H9 (cell line): ENCODE results near the gene ROBO1. TPM values are rescaled to one million over a fixed set of nuclear protein-coding genes. Genes with fewer than 3 reads are reported as not detected.

Experiments
- DNase-seq: peaks from one replicate; pipeline ENCODE4 v3.0.0-alpha.2; 2017
- H2AFZ ChIP-seq: one replicate; pipeline ENCODE4 v1.6.1; 2013; ENCODE audit warnings: mild to moderate bottlenecking, low read length, control low read depth, moderate library complexity
- H2AK5ac ChIP-seq: 2 replicates; pipeline ENCODE4 v1.6.1; 2013; ENCODE audit warnings: low read length, control low read depth, mixed read lengths; ENCODE audit not compliant: insufficient read length
- H2BK120ac ChIP-seq: one replicate; pipeline ENCODE4 v1.6.1; 2013; ENCODE audit warnings: low read depth, mild to moderate bottlenecking, low read length, control low read depth, inconsistent platforms; ENCODE audit not compliant: poor library complexity, severe bottlenecking
- H2BK12ac ChIP-seq: 2 replicates; pipeline ENCODE4 v1.6.1; 2013; ENCODE audit warnings: low read length, control low read depth, mixed read lengths, low read depth; ENCODE audit not compliant: insufficient read length
- H2BK15ac ChIP-seq: 2 replicates; pipeline ENCODE4 v1.6.1; 2013; ENCODE audit warnings: low read depth, low read length, control low read depth
- H2BK20ac ChIP-seq: one replicate; pipeline ENCODE4 v1.6.1; 2013; ENCODE audit warnings: low read depth, mild to moderate bottlenecking, low read length, control low read depth, inconsistent platforms; ENCODE audit not compliant: poor library complexity, severe bottlenecking
- H2BK5ac ChIP-seq: 2 replicates; pipeline ENCODE4 v1.6.1; 2013; ENCODE audit warnings: low read length, control low read depth, mixed read lengths; ENCODE audit not compliant: insufficient read length
- H3K14ac ChIP-seq: 2 replicates; pipeline ENCODE4 v1.6.1; 2013; ENCODE audit warnings: low read length, control low read depth; ENCODE audit not compliant: insufficient read depth
- H3K18ac ChIP-seq: 2 replicates; pipeline ENCODE4 v1.6.1; 2013; ENCODE audit warnings: low read depth, mild to moderate bottlenecking, mixed read lengths, low read length, control low read depth; ENCODE audit not compliant: insufficient read length
- H3K23ac ChIP-seq: 2 replicates; pipeline ENCODE4 v1.6.1; 2013; ENCODE audit warnings: low read length, control low read depth, mixed read lengths, low read depth; ENCODE audit not compliant: insufficient read length
- H3K23me2 ChIP-seq: 2 replicates; pipeline ENCODE4 v1.6.1; 2013; ENCODE audit warnings: low read depth, mild to moderate bottlenecking, mixed read lengths, low read length, control low read depth; ENCODE audit not compliant: insufficient read length, poor library complexity, severe bottlenecking
- H3K27ac ChIP-seq: 2 replicates; pipeline ENCODE4 v1.5.1; 2013; ENCODE audit warnings: low read length, control low read depth, mixed read lengths, low read depth; ENCODE audit not compliant: insufficient read length
- H3K27me3 ChIP-seq: 2 replicates; pipeline ENCODE4 v1.6.1; 2013; ENCODE audit warnings: low read length, control low read depth, inconsistent platforms; ENCODE audit not compliant: insufficient read depth
- H3K4ac ChIP-seq: 2 replicates; pipeline ENCODE4 v1.6.1; 2013; ENCODE audit warnings: low read depth, mild to moderate bottlenecking, control low read depth, inconsistent platforms, low read length, moderate library complexity
- H3K4me1 ChIP-seq: 2 replicates; pipeline ENCODE4 v1.6.1; 2013; ENCODE audit warnings: low read length, control low read depth, inconsistent platforms; ENCODE audit not compliant: insufficient read depth
- H3K4me2 ChIP-seq: 2 replicates; pipeline ENCODE4 v1.6.1; 2013; ENCODE audit warnings: low read length, control low read depth, mixed read lengths; ENCODE audit not compliant: insufficient read length, insufficient read depth
- H3K56ac ChIP-seq: 2 replicates; pipeline ENCODE4 v1.6.1; 2013; ENCODE audit warnings: low read depth, mild to moderate bottlenecking, mixed read lengths, low read length, control low read depth; ENCODE audit not compliant: insufficient read length
- H3K79me1 ChIP-seq: 2 replicates; pipeline ENCODE4 v1.6.1; 2013; ENCODE audit warnings: low read depth, mild to moderate bottlenecking, moderate library complexity, low read length, control low read depth, inconsistent platforms; ENCODE audit not compliant: insufficient read depth, poor library complexity, severe bottlenecking
- H3K79me2 ChIP-seq: 2 replicates; pipeline ENCODE4 v1.6.1; 2013; ENCODE audit warnings: low read length, control low read depth, inconsistent platforms; ENCODE audit not compliant: insufficient read depth
- H3K9ac ChIP-seq: 2 replicates; pipeline ENCODE4 v1.6.1; 2013; ENCODE audit warnings: low read length, control low read depth, mixed read lengths; ENCODE audit not compliant: insufficient read length; ENCODE audit errors: extremely low read depth
- H3K9me3 ChIP-seq: one replicate; pipeline ENCODE4 v1.6.1; 2013; ENCODE audit warnings: low read depth, low read length, inconsistent platforms; ENCODE audit not compliant: control insufficient read depth
- H3T11ph ChIP-seq: one replicate; pipeline ENCODE4 v1.6.1; 2013; ENCODE audit warnings: mild to moderate bottlenecking, low read length, control low read depth, inconsistent platforms
- H4K20me1 ChIP-seq: one replicate; pipeline ENCODE4 v1.6.1; 2013; ENCODE audit not compliant: control insufficient read depth, insufficient read length, insufficient read depth
- H4K5ac ChIP-seq: 2 replicates; pipeline ENCODE4 v1.6.1; 2013; ENCODE audit warnings: low read depth, mild to moderate bottlenecking, mixed read lengths, low read length, control low read depth; ENCODE audit not compliant: insufficient read length
- H4K8ac ChIP-seq: replicated peaks from 2 replicates; pipeline ENCODE4 v1.6.1; 2013; ENCODE audit warnings: low read length, control low read depth, mixed read lengths, low read depth; ENCODE audit not compliant: insufficient read length
- H4K91ac ChIP-seq: 2 replicates; pipeline ENCODE4 v1.6.1; 2013; ENCODE audit warnings: low read depth, mild to moderate bottlenecking, moderate library complexity, mixed read lengths, low read length, control low read depth; ENCODE audit not compliant: insufficient read length
- H3K27ac Mint-ChIP-seq, 3 experiments: 2 replicates in 2 of 3; 3 replicates in 1 of 3; pipeline ENCODE4 v1.8.0; 2020 to 2021; ENCODE audit warnings: mixed read lengths in 3 of 3, mild to moderate bottlenecking in 1 of 3, moderate library complexity in 1 of 3
- H3K27me3 Mint-ChIP-seq: 2 replicates; pipeline ENCODE4 v1.8.0; 2021; ENCODE audit warnings: low read depth, mild to moderate bottlenecking, moderate library complexity, mixed read lengths
- H3K36me3 Mint-ChIP-seq, 3 experiments: 2 replicates in 2 of 3; 3 replicates in 1 of 3; pipeline ENCODE4 v1.8.0; 2020 to 2021; ENCODE audit warnings: low read depth in 3 of 3, mixed read lengths in 3 of 3; ENCODE audit not compliant: insufficient read depth in 1 of 3
- H3K4me1 Mint-ChIP-seq, 2 experiments: 2 replicates each; pipeline ENCODE4 v1.8.0; 2020; ENCODE audit warnings: mixed read lengths in 2 of 2
- H3K4me3 Mint-ChIP-seq, 2 experiments: 2 replicates in 1 of 2; 3 replicates in 1 of 2; pipeline ENCODE4 v1.8.0; 2020 to 2021; ENCODE audit warnings: mild to moderate bottlenecking in 2 of 2, mixed read lengths in 2 of 2, moderate library complexity in 1 of 2
- H3K9me3 Mint-ChIP-seq, 2 experiments: 2 replicates in 1 of 2; 3 replicates in 1 of 2; pipeline ENCODE4 v1.8.0; 2020; ENCODE audit warnings: mild to moderate bottlenecking in 2 of 2, mixed read lengths in 2 of 2, moderate library complexity in 1 of 2
- CTCF ChIP-seq: fragments of 200-600 bp; sonication (generic); conservative IDR thresholded peaks from 3 replicates; pipeline ENCODE4 v1.8.0; 2021; ENCODE audit warnings: antibody characterized with exemption, mild to moderate bottlenecking
- WGBS: extraction: QIAGEN DNeasy Blood & Tissue Kit; methylation state at CpG from one replicate; pipeline ENCODE4 v1.1.7; 2013; ENCODE audit warnings: missing lambda C conversion rate, low lambda C conversion rate, mixed read lengths; ENCODE audit not compliant: insufficient read length; ENCODE audit errors: extremely low coverage; 5-methylcytosine and 5-hydroxymethylcytosine counted together
- total RNA-seq: library from RNA; stranded (reverse); gene quantifications from 2 replicates; pipeline ENCODE4 v1.2.1, GENCODE V29; 2021

The ROBO1 gene
- total RNA-seq, 1 experiment from 2014 or later = 62.7 TPM

GRCh38 chr3:78830470-78830869 lies 937.3 kb downstream of the ROBO1 start:
- Histone ChIP-seq H3K4me1 (no peaks in the 10 kb centered on the region), H3K4me2 (no peak overlapping the region), H2BK120ac (no peak overlapping the region), H3K56ac (no peak overlapping the region), H3K23me2 (no peaks in the 10 kb centered on the region), H2BK12ac (no peak overlapping the region), H3K9ac (no peak overlapping the region), H3K9me3 (no peaks in the 10 kb centered on the region), H4K5ac (no peak overlapping the region), H3K79me2 (no peaks in the 10 kb centered on the region), H3K27me3 (no peaks in the 10 kb centered on the region), H3K27ac (no peak overlapping the region), H4K91ac (no peak overlapping the region), H2BK5ac (no peak overlapping the region), H3T11ph (no peak overlapping the region), H2AFZ (no peak overlapping the region), H3K14ac (no peak overlapping the region), H3K23ac (no peak overlapping the region), H2BK20ac (no peak overlapping the region), H4K20me1 (no peaks in the 10 kb centered on the region), H2BK15ac (no peak overlapping the region), H3K79me1 (no peaks in the 10 kb centered on the region), H2AK5ac (no peak overlapping the region), H4K8ac (no peak overlapping the region), H3K4ac (no peak overlapping the region), H3K18ac (no peak overlapping the region)
- Mint-ChIP-seq H3K36me3 (no peaks in the 10 kb centered on the region; a peak in 1 of 7 replicates), H3K27me3 (no peaks in the 10 kb centered on the region), H3K27ac (peak overlapping the region in 2 of 3 experiments; percentile 27 to 47; a peak in 2 of 7 replicates), H3K4me3 (no peak overlapping the region), H3K4me1 (no peaks in the 10 kb centered on the region), H3K9me3 (no peaks in the 10 kb centered on the region)
- no CpG with 5 or more reads among the region's 5 CpGs for WGBS
- TF ChIP-seq CTCF = no peak
- DNase-seq = no peak
